Esophagus squamous epithelium (tissue), 4 donors: Measurements from ENCODE around the gene RAD51C.

Source experiments
- POLR2A ChIP-seq, 4 donors: fragments of 450-650 bp; IDR thresholded peaks; one replicate each; pipeline ENCODE4 v1.6.1; 2017; ENCODE audit warnings: antibody characterized with exemption in 4 of 4, mild to moderate bottlenecking in 4 of 4, moderate library complexity in 3 of 4
- TF ChIP-seq, protein P1 (sequence below), 6 experiments: fragments of 450-650 bp in 4 of 6; fragments of 200-600 bp in 2 of 6; sonication (generic) in 2 of 6; IDR thresholded peaks; one replicate each; pipeline ENCODE4 v1.5.1; 2016 to 2019; ENCODE audit warnings: antibody characterized with exemption in 6 of 6, mild to moderate bottlenecking in 4 of 6, moderate library complexity in 4 of 6

DNA sequence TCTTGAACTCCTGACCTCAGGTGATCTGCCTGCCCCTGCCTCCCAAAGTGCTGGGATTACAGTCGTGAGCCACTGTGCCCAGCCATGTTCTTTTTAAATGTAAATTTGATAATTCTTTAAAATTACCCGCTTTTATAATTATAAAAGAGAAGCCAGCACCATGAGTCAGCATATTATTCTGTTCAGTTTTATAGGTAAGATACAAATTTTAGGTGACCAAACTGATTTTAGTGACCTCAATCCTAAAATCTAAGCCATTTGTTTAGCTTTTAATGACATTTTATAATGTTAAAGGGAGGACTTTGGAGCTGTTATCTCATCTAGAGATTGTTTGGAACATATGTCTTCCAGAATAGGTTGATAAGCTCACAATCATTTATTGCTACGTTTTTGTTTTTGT lies 42.4 kb downstream of the RAD51C start:
- TF ChIP-seq, protein P1, sequence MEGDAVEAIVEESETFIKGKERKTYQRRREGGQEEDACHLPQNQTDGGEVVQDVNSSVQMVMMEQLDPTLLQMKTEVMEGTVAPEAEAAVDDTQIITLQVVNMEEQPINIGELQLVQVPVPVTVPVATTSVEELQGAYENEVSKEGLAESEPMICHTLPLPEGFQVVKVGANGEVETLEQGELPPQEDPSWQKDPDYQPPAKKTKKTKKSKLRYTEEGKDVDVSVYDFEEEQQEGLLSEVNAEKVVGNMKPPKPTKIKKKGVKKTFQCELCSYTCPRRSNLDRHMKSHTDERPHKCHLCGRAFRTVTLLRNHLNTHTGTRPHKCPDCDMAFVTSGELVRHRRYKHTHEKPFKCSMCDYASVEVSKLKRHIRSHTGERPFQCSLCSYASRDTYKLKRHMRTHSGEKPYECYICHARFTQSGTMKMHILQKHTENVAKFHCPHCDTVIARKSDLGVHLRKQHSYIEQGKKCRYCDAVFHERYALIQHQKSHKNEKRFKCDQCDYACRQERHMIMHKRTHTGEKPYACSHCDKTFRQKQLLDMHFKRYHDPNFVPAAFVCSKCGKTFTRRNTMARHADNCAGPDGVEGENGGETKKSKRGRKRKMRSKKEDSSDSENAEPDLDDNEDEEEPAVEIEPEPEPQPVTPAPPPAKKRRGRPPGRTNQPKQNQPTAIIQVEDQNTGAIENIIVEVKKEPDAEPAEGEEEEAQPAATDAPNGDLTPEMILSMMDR (IDR thresholded peaks at IDR 0.05), result no peak
- TF ChIP-seq POLR2A (IDR thresholded peaks at IDR 0.05), result no peak
